ENCODE measurements around the gene KRTAP21-2. TPM values are rescaled to one million over a fixed set of nuclear protein-coding genes. Genes with fewer than 3 reads are reported as not detected.

Gene KRTAP21-2
- total and polyA plus RNA-seq, 12 donors = not detected

GRCh38 chr21:30726726-30727125 lies 20.3 kb downstream of the KRTAP21-2 start:
- no peak for DNase-seq
- Histone ChIP-seq H3K4me1 (replicated peaks in 1 of 2) (no peaks in the 10 kb centered on the region), H3K27ac (peak overlapping the region in 1 of 5 donors; percentile 11), H3K27me3 (no peaks in the 10 kb centered on the region), H3K9me3 (replicated peaks in 1 of 3) (no peaks in the 10 kb centered on the region), H3K36me3 (replicated peaks in 1 of 2) (no peaks in the 10 kb centered on the region), H3K4me3 (no peak overlapping the region)
- 59 to 70% (median 60%) methylated on average over 1 of the region's 1 CpG for WGBS, 4 donors
- TF ChIP-seq POLR2A (IDR thresholded peaks at IDR 0.05) (no peak), CTCF (IDR thresholded peaks at IDR 0.05) (no peak)
- intact Hi-C loops (cut with DNase I) = no loop called here

- 72 to 100% (median 91%) methylated on average over 1 of the region's 1 CpG for WGBS, 4 donors
These were observed 27.7 kb downstream of the KRTAP21-2 start for GRCh38 chr21:30719401-30719800.

GRCh38 chr21:30718239-30718909 lies 28.7 kb downstream of the KRTAP21-2 start, which contains the start of gene KRTAP21-3:
KRTAP21-3 (minus strand) TSS chr21:30718777; CDS start chr21:30718759, 18 bp downstream.
- 55 to 65% (median 59%) methylated on average over 3 of the region's 3 CpGs for WGBS, 4 donors
- H3K27me3 ChIP-seq = no peaks in the 10 kb centered on the region

More at GRCh38 chr21:30719401-30719800, 27.7 kb downstream of the KRTAP21-2 start:
- no peaks in the 10 kb centered on the region for H3K27me3 ChIP-seq
- no peaks in the 10 kb centered on the region for H3K36me3 ChIP-seq (replicated peaks in 1 of 2)
- no peaks in the 10 kb centered on the region for H3K4me1 ChIP-seq (replicated peaks in 1 of 2)
- no peak for DNase-seq
- H3K9me3 ChIP-seq (replicated peaks in 1 of 3) = no peaks in the 10 kb centered on the region
- intact Hi-C loops (cut with DNase I) = no loop called here
- no peak overlapping the region for H3K4me3 ChIP-seq
- no peak for TF ChIP-seq POLR2A (IDR thresholded peaks at IDR 0.05)
- TF ChIP-seq CTCF (IDR thresholded peaks at IDR 0.05) = no peak
- H3K27ac ChIP-seq = no peak overlapping the region

GRCh38 chr21:30717105-30717504 lies 30.0 kb downstream of the KRTAP21-2 start:
- Histone ChIP-seq H3K4me1 (replicated peaks in 1 of 2) (no peaks in the 10 kb centered on the region), H3K27me3 (no peaks in the 10 kb centered on the region), H3K36me3 (replicated peaks in 1 of 2) (no peaks in the 10 kb centered on the region), H3K27ac (no peak overlapping the region), H3K4me3 (no peak overlapping the region), H3K9me3 (replicated peaks in 1 of 3) (no peaks in the 10 kb centered on the region)
- intact Hi-C loops (cut with DNase I) = no loop called here
- TF ChIP-seq POLR2A (IDR thresholded peaks at IDR 0.05) (no peak), CTCF (IDR thresholded peaks at IDR 0.05) (no peak)
- whole genome bisulfite sequencing, 4 donors = 77 to 93% (median 84%) methylated on average over 2 of the region's 2 CpGs
- DNase-seq = no peak

More at GRCh38 chr21:30718239-30718909, 28.7 kb downstream of the KRTAP21-2 start, which contains the start of gene KRTAP21-3:
- intact Hi-C loops (cut with DNase I) = no loop called here
- H3K27ac ChIP-seq = no peak within 1 kb of the TSS
- H3K4me3 ChIP-seq = no peak within 1 kb of the TSS
- H3K4me1 ChIP-seq (replicated peaks in 1 of 2) = no peaks in the 10 kb centered on the region
- H3K36me3 ChIP-seq (replicated peaks in 1 of 2) = no peaks in the 10 kb centered on the region
- TF ChIP-seq CTCF (IDR thresholded peaks at IDR 0.05) (no peak), POLR2A (IDR thresholded peaks at IDR 0.05) (no peak)
- H3K9me3 ChIP-seq (replicated peaks in 1 of 3) = no peaks in the 10 kb centered on the region
- no peak for DNase-seq
